Pancreas (tissue), 10 donors: ENCODE measurements around the gene PKP4. TPM values are rescaled to one million over a fixed set of nuclear protein-coding genes. Genes with fewer than 3 reads are reported as not detected.

Experiments
- ATAC-seq, 4 donors: fragments of 200-7000 bp; cut with Tn5 transposase; one replicate each; pipeline versions ENCODE4 v1.8.0 to v1.9.1; 2020; ENCODE audit warnings: mild to moderate bottlenecking in 4 of 4, moderate library complexity in 4 of 4
- DNase-seq, 6 donors: peaks; one replicate each; pipeline ENCODE4 v3.0.0-alpha.2; 2020
- FAIRE-seq: peaks from 2 replicates; lab custom pipeline; 2012; peaks lifted over from hg19 to GRCh38; lab: Jason Lieb, UNC
- H3K27ac ChIP-seq, 4 donors: fragments of 200-600 bp; sonication (generic); 1 replicate in 3 of 4; 2 replicates in 1 of 4; pipeline versions ENCODE4 v1.5.0 to v1.8.0; 2020
- H3K27me3 ChIP-seq, 4 donors: fragments of 200-600 bp; one replicate each; pipeline ENCODE4 v1.8.0; 2021
- H3K36me3 ChIP-seq, 3 donors: fragments of 200-600 bp; sonication (generic) in 1 of 3; one replicate each; pipeline versions ENCODE4 v1.5.0 to v1.8.0; 2020 to 2021
- H3K4me1 ChIP-seq, 3 donors: fragments of 200-600 bp; one replicate each; pipeline ENCODE4 v1.8.0; 2021
- H3K4me3 ChIP-seq, 4 donors: fragments of 200-600 bp; sonication (generic) in 2 of 4; one replicate each; pipeline versions ENCODE4 v1.5.0 to v1.8.0; 2020 to 2021
- H3K9me3 ChIP-seq, 4 donors: fragments of 200-600 bp; one replicate each; pipeline ENCODE4 v1.8.0; 2021
- WGBS, 2 donors: extraction: QIAGEN DNeasy Blood & Tissue Kit; methylation state at CpG; one replicate each; pipeline ENCODE4 v1.1.7; 2013; 5-methylcytosine and 5-hydroxymethylcytosine counted together
- intact Hi-C, 3 donors: fragments of 100-400 bp; cut with DNase I; formaldehyde crosslinking; loops; one replicate each; pipeline versions ENCODE4 v1.11.1 to v1.14.2; 2022
- polyA plus RNA-seq, 2 donors: library from polyadenylated mRNA; stranded (reverse); fragments of 200-250 nt; gene quantifications; one replicate each; pipeline ENCODE4 v1.2.3, GENCODE V29; 2013
- total RNA-seq, 6 donors: library from RNA; stranded (reverse); fragmentation: NEBNext Ultra II Directional in 4 of 6; extraction: Animal tissue kit (Norgen Biotek cat#: 25700) in 4 of 6; gene quantifications; one replicate each; pipeline versions ENCODE4 v1.2.1 to v1.2.4, GENCODE V29; 2021 to 2023
- TF ChIP-seq, protein P1 (sequence below), 4 donors: fragments of 200-600 bp; sonication (generic) in 3 of 4; IDR thresholded peaks; one replicate each; pipeline versions ENCODE4 v1.5.0 to v1.8.0; 2021; ENCODE audit warnings: antibody characterized with exemption in 4 of 4
- donor health status: healthy with polysubstance abuse.
- donor health status: DM: no; HTN: no; CAD: no; lungs with moderate emphysema.
- donor health status: DM: no; HTN: no; CAD: no.
- donor health status: control.
- donor health status: control.
- donor health status: Bipolar disorder and iron deficiency.
- donor health status: DM: yes; HTN: yes; CAD: no.
- donor health status: DM: no; HTN: no; CAD: no.
- donor health status: DM: no; HTN: no; CAD: no.
- donor health status: DM: yes; HTN: yes; CAD: no.

Gene PKP4
- total and polyA plus RNA-seq, 8 donors = 20.4 to 46.2 (median 28.8) TPM

DNA sequence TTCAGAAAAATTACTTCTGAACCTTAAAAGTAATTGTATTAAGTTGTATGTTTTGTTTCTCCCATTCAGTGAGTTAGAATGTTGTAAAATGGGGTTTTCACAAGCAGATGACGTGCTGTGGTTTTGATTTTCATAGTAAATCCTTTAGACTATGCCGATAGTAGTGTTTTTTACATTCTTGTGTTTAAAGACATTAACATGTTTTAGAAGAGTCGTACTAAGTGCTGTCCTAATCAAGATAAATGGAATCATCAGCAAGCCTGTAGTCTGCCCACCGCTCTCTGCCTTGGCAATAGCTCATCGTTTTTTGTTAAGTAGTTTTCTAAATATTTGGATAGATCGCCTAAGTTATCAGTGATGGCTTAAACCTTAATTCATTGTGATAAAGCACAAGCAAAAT is 21.5 kb downstream of the PKP4 start:
- H3K9me3 ChIP-seq = no peaks in the 10 kb centered on the region
- ATAC-seq (no peak), DNase-seq (no peak), FAIRE-seq (peak; percentile 39)
- H3K4me1 ChIP-seq = peaks cover 0 to 3% (median 0%) of the 10 kb centered on the region in 3 donors
- intact Hi-C loops = no loop called here
- TF ChIP-seq, protein P1, sequence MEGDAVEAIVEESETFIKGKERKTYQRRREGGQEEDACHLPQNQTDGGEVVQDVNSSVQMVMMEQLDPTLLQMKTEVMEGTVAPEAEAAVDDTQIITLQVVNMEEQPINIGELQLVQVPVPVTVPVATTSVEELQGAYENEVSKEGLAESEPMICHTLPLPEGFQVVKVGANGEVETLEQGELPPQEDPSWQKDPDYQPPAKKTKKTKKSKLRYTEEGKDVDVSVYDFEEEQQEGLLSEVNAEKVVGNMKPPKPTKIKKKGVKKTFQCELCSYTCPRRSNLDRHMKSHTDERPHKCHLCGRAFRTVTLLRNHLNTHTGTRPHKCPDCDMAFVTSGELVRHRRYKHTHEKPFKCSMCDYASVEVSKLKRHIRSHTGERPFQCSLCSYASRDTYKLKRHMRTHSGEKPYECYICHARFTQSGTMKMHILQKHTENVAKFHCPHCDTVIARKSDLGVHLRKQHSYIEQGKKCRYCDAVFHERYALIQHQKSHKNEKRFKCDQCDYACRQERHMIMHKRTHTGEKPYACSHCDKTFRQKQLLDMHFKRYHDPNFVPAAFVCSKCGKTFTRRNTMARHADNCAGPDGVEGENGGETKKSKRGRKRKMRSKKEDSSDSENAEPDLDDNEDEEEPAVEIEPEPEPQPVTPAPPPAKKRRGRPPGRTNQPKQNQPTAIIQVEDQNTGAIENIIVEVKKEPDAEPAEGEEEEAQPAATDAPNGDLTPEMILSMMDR (IDR thresholded peaks at IDR 0.05) = no peak
- no peaks in the 10 kb centered on the region for H3K27me3 ChIP-seq
- H3K27ac ChIP-seq = no peak overlapping the region
- WGBS, 2 donors = 71 to 75% methylated on average over 6 of the region's 6 CpGs
- H3K36me3 ChIP-seq = no peaks in the 10 kb centered on the region
- H3K4me3 ChIP-seq = no peak overlapping the region

DNA sequence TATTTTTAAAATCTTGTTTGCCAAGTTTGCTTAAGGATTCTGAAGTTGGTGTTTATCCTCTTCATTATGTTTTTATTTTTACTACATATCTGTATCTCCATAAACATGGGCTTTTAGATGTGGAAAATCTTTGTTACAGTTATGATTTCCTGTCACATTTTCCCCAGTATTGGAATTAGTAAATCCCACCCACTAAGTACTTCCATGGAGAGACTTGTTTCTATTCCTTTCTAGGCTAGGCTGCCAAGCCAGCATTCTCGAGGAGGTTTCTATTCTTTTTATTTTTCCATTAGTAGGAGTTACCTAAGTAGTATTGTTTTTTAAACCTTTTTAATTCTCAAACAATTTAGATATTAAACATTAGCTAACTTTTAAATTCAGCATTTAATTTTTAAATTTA is 22.1 kb downstream of the PKP4 start:
- H3K36me3 ChIP-seq = no peaks in the 10 kb centered on the region
- peaks cover 0 to 3% (median 0%) of the 10 kb centered on the region in 3 donors for H3K4me1 ChIP-seq
- intact Hi-C loops = no loop called here
- no peak for ATAC-seq
- H3K9me3 ChIP-seq = no peaks in the 10 kb centered on the region
- H3K27me3 ChIP-seq = no peaks in the 10 kb centered on the region
- WGBS, 2 donors = 81 to 85% methylated on average over 1 of the region's 1 CpG
- DNase-seq = no peak
- TF ChIP-seq, protein P1 (IDR thresholded peaks at IDR 0.05) = no peak
- FAIRE-seq = no peak
- no peak overlapping the region for H3K27ac ChIP-seq
- H3K4me3 ChIP-seq = no peak overlapping the region

DNA sequence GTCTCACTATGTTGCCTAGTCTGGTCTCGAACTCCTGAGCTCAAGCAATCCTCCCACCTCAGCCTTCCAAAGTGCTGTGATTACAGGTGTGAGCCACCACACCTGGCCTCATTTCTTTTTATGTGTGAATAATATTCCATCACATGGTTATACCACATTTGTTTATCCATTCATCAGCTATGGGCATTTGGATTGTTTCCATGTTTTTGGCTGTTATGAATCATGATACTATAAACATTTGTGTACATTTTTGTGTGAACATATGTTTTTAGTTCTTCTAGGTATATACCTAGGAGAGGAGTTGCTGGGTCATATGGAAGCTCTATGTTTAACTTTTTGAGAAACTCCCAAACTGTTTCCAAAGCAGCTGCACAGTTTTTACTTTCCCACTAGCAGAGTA is 24.4 kb downstream of the PKP4 start:
- H3K4me1 ChIP-seq = peaks cover 0 to 3% (median 0%) of the 10 kb centered on the region in 3 donors
- no peak overlapping the region for H3K4me3 ChIP-seq
- WGBS, 2 donors = 95 to 100% methylated on average over 1 of the region's 1 CpG
- H3K27ac ChIP-seq = no peak overlapping the region
- H3K9me3 ChIP-seq = no peaks in the 10 kb centered on the region
- FAIRE-seq (no peak), DNase-seq (no peak), ATAC-seq (no peak)
- no peaks in the 10 kb centered on the region for H3K36me3 ChIP-seq
- intact Hi-C loops = no loop called here
- no peaks in the 10 kb centered on the region for H3K27me3 ChIP-seq
- TF ChIP-seq, protein P1 (IDR thresholded peaks at IDR 0.05) = no peak

DNA sequence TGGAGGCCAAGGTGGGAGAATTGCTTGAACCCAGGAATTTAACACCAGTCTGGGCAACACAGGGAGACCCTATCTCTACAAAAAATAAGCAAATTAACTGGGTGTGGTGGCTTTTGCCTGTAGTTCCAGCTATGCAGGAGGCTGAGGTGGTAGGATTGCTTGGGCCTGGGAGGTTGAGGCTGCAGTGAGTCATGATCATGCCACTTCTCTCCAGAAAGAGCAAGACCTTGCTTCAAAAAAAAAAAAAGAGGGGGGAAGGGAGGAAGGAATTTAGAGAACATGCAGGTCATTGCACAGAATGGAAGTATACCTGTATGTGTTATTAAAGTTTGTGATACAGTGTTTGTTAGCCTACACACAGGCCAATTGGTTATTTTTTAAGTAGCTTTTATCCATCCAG is 25.8 kb downstream of the PKP4 start:
- ATAC-seq (no peak), DNase-seq (no peak), FAIRE-seq (no peak)
- Histone ChIP-seq H3K4me1 (peaks cover 0 to 3% (median 0%) of the 10 kb centered on the region in 3 donors), H3K36me3 (no peaks in the 10 kb centered on the region), H3K27ac (no peak overlapping the region), H3K9me3 (no peaks in the 10 kb centered on the region), H3K27me3 (no peaks in the 10 kb centered on the region), H3K4me3 (no peak overlapping the region)
- TF ChIP-seq, protein P1 (IDR thresholded peaks at IDR 0.05) = no peak
- intact Hi-C loops = no loop called here

DNA sequence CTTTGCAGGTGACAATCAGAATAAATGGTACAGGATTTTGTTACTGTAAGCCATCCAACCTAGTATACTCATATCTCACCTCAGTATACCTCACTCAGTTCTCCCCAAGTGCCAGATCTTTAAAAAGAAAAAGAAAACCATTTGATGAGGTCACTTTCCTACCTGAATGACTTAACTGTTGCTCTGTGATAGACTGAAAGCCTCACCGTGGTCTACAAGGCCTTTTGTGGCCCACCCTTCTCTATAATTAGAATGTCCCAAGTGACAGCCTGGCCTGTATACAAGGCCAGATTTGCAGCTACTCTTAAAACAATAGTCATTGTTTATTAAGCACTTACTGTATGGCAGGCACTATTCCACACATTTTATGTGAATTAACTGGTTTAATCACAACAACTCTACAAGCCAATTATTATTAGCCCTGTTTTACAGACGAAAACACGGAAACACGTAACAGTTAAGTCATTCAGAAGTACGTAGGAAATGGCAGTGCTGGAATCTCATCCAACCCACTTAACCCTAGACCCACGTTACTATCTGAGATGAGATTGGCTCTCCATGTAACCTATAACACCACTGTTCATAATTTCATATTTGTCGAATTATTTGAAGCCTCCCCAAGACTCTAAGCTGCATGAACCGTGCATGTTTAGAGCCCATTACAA is 28.3 kb downstream of the PKP4 start:
- Histone ChIP-seq H3K27ac (no peak overlapping the region), H3K9me3 (no peaks in the 10 kb centered on the region), H3K36me3 (no peaks in the 10 kb centered on the region), H3K27me3 (no peaks in the 10 kb centered on the region), H3K4me1 (no peaks in the 10 kb centered on the region), H3K4me3 (no peak overlapping the region)
- whole genome bisulfite sequencing, 2 donors = 79% methylated on average over 8 of the region's 8 CpGs
- DNase-seq (no peak), FAIRE-seq (no peak), ATAC-seq (no peak)
- intact Hi-C loops = no loop called here
- TF ChIP-seq, protein P1 (IDR thresholded peaks at IDR 0.05) = no peak
